HCT116 (cell line): ENCODE data around the gene CCL4L2. TPM values are rescaled to one million over a fixed set of nuclear protein-coding genes. Genes with fewer than 3 reads are reported as not detected.

Source experiments
- ATAC-seq: fragments of 200-7000 bp; cut with Tn5 transposase; 2 replicates; pipeline ENCODE4 v1.9.1; 2020; ENCODE audit warnings: mild to moderate bottlenecking, moderate library complexity
- BruUV-seq: library from RNA; stranded (reverse); fragments of 400-500 nt; replicated peaks from 2 replicates; lab custom pipeline; 2021; lab: Mats Ljungman, UMichigan
- CTCF ChIA-PET: fragments of 300-600 bp; sonication (Branson Sonifier 250); formaldehyde crosslinking; loops from one replicate; lab custom pipeline; 2021; ENCODE audit warnings: antibody characterized with exemption; lab: Charles Lee
- POLR2A ChIA-PET: fragments of 300-600, 350-600 bp; sonication (Branson Sonifier 250); formaldehyde crosslinking; loops from one replicate; lab custom pipeline; 2021; ENCODE audit warnings: antibody characterized with exemption; lab: Charles Lee
- RAD21 ChIA-PET, 2 experiments: fragments of 300-600 bp; sonication (Branson Sonifier 250); formaldehyde crosslinking; loops; one replicate each; lab custom pipeline; 2023; ENCODE audit warnings: low total read pairs in 2 of 2; ENCODE audit not compliant: uncharacterized antibody in 2 of 2, unreplicated experiment in 2 of 2, low non-redundant PET in 1 of 2; lab: Charles Lee
- DNase-seq: peaks from one replicate; pipeline ENCODE4 v3.0.0-alpha.2; 2010; ENCODE audit warnings: low read depth, low spot score
- H2AFZ ChIP-seq: fragments of 200-600 bp; shearing (Covaris generic), sonication (generic); 2 replicates; pipeline ENCODE4 v1.6.1; 2017; ENCODE audit warnings: low read depth, mixed run types, mixed read lengths, antibody characterized with exemption, low read length; ENCODE audit not compliant: poor library complexity, severe bottlenecking
- H3K27ac ChIP-seq: 2 replicates; pipeline ENCODE4 v1.5.1; 2012; ENCODE audit warnings: low read depth, low read length
- H3K27me3 ChIP-seq: fragments of 200-600 bp; sonication (generic); 2 replicates; pipeline ENCODE4 v1.6.1; 2016; ENCODE audit warnings: mixed run types, low read length, mixed read lengths; ENCODE audit not compliant: insufficient read depth
- H3K36me3 ChIP-seq, 2 experiments: fragments of 200-500 bp in 1 of 2; fragments of 200-600 bp in 1 of 2; sonication (Bioruptor generic) in 1 of 2; sonication (generic) in 1 of 2; 2 replicates each; pipeline versions ENCODE4 v1.5.1 to v1.6.1; 2014 to 2016; ENCODE audit warnings: low read length in 2 of 2, inconsistent platforms in 1 of 2, mixed read lengths in 1 of 2, mixed run types in 1 of 2; ENCODE audit not compliant: insufficient read depth in 2 of 2, control insufficient read depth in 1 of 2
- H3K4me1 ChIP-seq, 2 experiments: fragments of 200-600 bp in 1 of 2; sonication (generic) in 1 of 2; 2 replicates each; pipeline versions ENCODE4 v1.5.1 to v1.6.1; 2012 to 2017; ENCODE audit warnings: low read length in 2 of 2, inconsistent platforms in 1 of 2, mild to moderate bottlenecking in 1 of 2, mixed read lengths in 1 of 2, mixed run types in 1 of 2, moderate library complexity in 1 of 2; ENCODE audit not compliant: insufficient read depth in 2 of 2, control insufficient read depth in 1 of 2
- H3K4me2 ChIP-seq: fragments of 200-600 bp; sonication (generic); 2 replicates; pipeline ENCODE4 v1.6.1; 2017; ENCODE audit warnings: mixed run types, low read length, mixed read lengths
- H3K4me3 ChIP-seq, 2 experiments: fragments of 200-600 bp in 1 of 2; sonication (generic) in 1 of 2; replicated peaks in 1 of 2; 2 replicates each; pipeline ENCODE4 v1.5.1; 2011 to 2016; ENCODE audit warnings: low read length in 2 of 2, control low read depth in 1 of 2, low read depth in 1 of 2, mild to moderate bottlenecking in 1 of 2, mixed read lengths in 1 of 2, mixed run types in 1 of 2
- H3K79me2 ChIP-seq: fragments of 200-600 bp; sonication (generic); 2 replicates; pipeline ENCODE4 v1.6.1; 2017; ENCODE audit warnings: mild to moderate bottlenecking, mixed run types, low read length, moderate library complexity, mixed read lengths; ENCODE audit not compliant: insufficient read depth
- H3K9ac ChIP-seq: fragments of 200-600 bp; sonication (generic); 2 replicates; pipeline ENCODE4 v1.6.1; 2016; ENCODE audit warnings: low read length, mixed read lengths
- H3K9me2 ChIP-seq: fragments of 200-600 bp; sonication (generic), shearing (Covaris generic); 2 replicates; pipeline ENCODE4 v1.6.1; 2017; ENCODE audit warnings: mixed run types, mild to moderate bottlenecking, moderate library complexity; ENCODE audit not compliant: insufficient read depth
- H3K9me3 ChIP-seq, 2 experiments: fragments of 200-500 bp in 1 of 2; fragments of 200-600 bp in 1 of 2; sonication (Bioruptor generic) in 1 of 2; sonication (generic) in 1 of 2; 2 replicates each; pipeline ENCODE4 v1.6.1; 2014 to 2017; ENCODE audit warnings: low read length in 2 of 2, mixed read lengths in 2 of 2, inconsistent platforms in 1 of 2, low read depth in 1 of 2, mild to moderate bottlenecking in 1 of 2, mixed run types in 1 of 2, moderate library complexity in 1 of 2; ENCODE audit not compliant: control insufficient read depth in 1 of 2, insufficient read depth in 1 of 2
- H4K20me1 ChIP-seq: fragments of 200-600 bp; sonication (generic), shearing (Covaris generic); 2 replicates; pipeline ENCODE4 v1.6.1; 2017; ENCODE audit warnings: mixed run types, mild to moderate bottlenecking, moderate library complexity; ENCODE audit not compliant: insufficient read depth
- CEBPB ChIP-seq: IDR thresholded peaks from 2 replicates; pipeline ENCODE4 v1.6.1; 2012; ENCODE audit warnings: low read depth
- POLR2A ChIP-seq: IDR thresholded peaks from 2 replicates; pipeline ENCODE4 v1.7.0; 2011; ENCODE audit warnings: borderline replicate concordance; ENCODE audit not compliant: insufficient read depth, insufficient read length; ENCODE audit errors: extremely low read depth
- RAD21 ChIP-seq: IDR thresholded peaks from 2 replicates; pipeline ENCODE4 v1.6.1; 2012; ENCODE audit warnings: low read depth, mild to moderate bottlenecking
- SRF ChIP-seq: IDR thresholded peaks from 2 replicates; pipeline ENCODE4 v1.6.1; 2012; ENCODE audit warnings: low read depth
- intact Hi-C: fragments of 100-400 bp; cut with micrococcal nuclease; formaldehyde crosslinking; loops from 2 replicates; pipeline ENCODE4 v1.10.0; 2022
- total RNA-seq: library from RNA; stranded (reverse); gene quantifications from one replicate; pipeline ENCODE4 v1.2.1, GENCODE V29; 2021; ENCODE audit not compliant: unreplicated experiment
- TF ChIP-seq, protein P1 (sequence below): IDR thresholded peaks from 2 replicates; pipeline ENCODE4 v1.6.1; 2012
- TF ChIP-seq, protein P2 (sequence below): IDR thresholded peaks from 2 replicates; pipeline ENCODE4 v1.6.1; 2012
- TF ChIP-seq, protein P3 (sequence below), 3 experiments: fragments of 200-600 bp in 1 of 3; sonication (generic) in 1 of 3; IDR thresholded peaks in 2 of 3; conservative IDR thresholded peaks in 1 of 3; 2 replicates each; pipeline ENCODE4 v1.5.1; 2012 to 2017; ENCODE audit warnings: low read depth in 2 of 3, low read length in 2 of 3, antibody characterized with exemption in 1 of 3, borderline replicate concordance in 1 of 3, control low read depth in 1 of 3, mild to moderate bottlenecking in 1 of 3, mixed read lengths in 1 of 3, mixed run types in 1 of 3, moderate library complexity in 1 of 3; ENCODE audit not compliant: insufficient read depth in 1 of 3

The CCL4L2 gene
- total RNA-seq, 1 experiment from 2014 or later: 0.37 TPM

- ChIA-PET CTCF (no interaction called here), POLR2A (interaction anchor here (1.4 kb wide), 1 partner anchor 13 kb away, joined by 7 read pairs; no protein-coding TSS in a partner anchor), RAD21 (no interaction called here)
- H3K9me3 ChIP-seq: no peaks in the 10 kb centered on the region
- no peaks in the 10 kb centered on the region for H3K79me2 ChIP-seq
- no peak for DNase-seq
- H3K4me1 ChIP-seq: peaks cover 6 to 7% of the 10 kb centered on the region in 2 experiments; a peak in 3 of 4 replicates
- no peak for ATAC-seq
- no peak overlapping the region for H3K4me3 ChIP-seq
- H3K27me3 ChIP-seq: 0 out of 2 replicates have a peak, but pooled peaks cover 6% of the 10 kb centered on the region
- H3K36me3 ChIP-seq: no peaks in the 10 kb centered on the region
- no peak overlapping the region for H3K9ac ChIP-seq
- TF ChIP-seq, protein P1, sequence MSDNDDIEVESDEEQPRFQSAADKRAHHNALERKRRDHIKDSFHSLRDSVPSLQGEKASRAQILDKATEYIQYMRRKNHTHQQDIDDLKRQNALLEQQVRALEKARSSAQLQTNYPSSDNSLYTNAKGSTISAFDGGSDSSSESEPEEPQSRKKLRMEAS: no peak
- no peak for TF ChIP-seq POLR2A
- TF ChIP-seq, protein P2, sequence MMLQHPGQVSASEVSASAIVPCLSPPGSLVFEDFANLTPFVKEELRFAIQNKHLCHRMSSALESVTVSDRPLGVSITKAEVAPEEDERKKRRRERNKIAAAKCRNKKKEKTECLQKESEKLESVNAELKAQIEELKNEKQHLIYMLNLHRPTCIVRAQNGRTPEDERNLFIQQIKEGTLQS: no peak
- TF ChIP-seq, protein P3, sequence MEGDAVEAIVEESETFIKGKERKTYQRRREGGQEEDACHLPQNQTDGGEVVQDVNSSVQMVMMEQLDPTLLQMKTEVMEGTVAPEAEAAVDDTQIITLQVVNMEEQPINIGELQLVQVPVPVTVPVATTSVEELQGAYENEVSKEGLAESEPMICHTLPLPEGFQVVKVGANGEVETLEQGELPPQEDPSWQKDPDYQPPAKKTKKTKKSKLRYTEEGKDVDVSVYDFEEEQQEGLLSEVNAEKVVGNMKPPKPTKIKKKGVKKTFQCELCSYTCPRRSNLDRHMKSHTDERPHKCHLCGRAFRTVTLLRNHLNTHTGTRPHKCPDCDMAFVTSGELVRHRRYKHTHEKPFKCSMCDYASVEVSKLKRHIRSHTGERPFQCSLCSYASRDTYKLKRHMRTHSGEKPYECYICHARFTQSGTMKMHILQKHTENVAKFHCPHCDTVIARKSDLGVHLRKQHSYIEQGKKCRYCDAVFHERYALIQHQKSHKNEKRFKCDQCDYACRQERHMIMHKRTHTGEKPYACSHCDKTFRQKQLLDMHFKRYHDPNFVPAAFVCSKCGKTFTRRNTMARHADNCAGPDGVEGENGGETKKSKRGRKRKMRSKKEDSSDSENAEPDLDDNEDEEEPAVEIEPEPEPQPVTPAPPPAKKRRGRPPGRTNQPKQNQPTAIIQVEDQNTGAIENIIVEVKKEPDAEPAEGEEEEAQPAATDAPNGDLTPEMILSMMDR (IDR thresholded peaks at IDR 0.05 in 2 of 3, conservative IDR thresholded peaks at IDR 0.05 in 1 of 3; ENCODE audit: borderline replicate concordance in 1 of 3, insufficient read depth in 1 of 3, low read depth in 2 of 3, low read length in 2 of 3): no peak
- no peak for TF ChIP-seq SRF
- no peaks in the 10 kb centered on the region for H3K9me2 ChIP-seq
- no peak overlapping the region for H2AFZ ChIP-seq
- intact Hi-C loops: no loop called here
- H3K4me2 ChIP-seq: no peak overlapping the region
- no peak overlapping the region for H3K27ac ChIP-seq
- H4K20me1 ChIP-seq: no peaks in the 10 kb centered on the region
- BruUV-seq: no TSS peak
These were observed 14.8 kb upstream of the CCL4L2 start for GRCh38 chr17:36196131-36196486.

DNA sequence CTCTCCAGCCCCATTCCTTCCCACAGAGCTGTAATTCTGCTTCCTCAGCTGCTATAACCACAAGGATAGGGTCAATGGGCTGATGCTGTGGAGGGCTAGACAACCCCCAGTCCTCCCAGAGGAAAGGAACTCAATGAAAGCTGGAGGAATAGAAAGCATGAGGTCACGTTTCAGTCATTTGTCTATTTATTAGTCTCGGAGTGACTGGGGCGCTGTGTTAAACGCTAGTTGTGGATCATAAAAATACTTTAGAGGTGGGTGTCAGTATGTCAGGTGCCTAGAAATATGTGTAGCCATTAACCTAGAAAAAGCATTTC lies 13.5 kb upstream of the CCL4L2 start:
- H4K20me1 ChIP-seq: no peaks in the 10 kb centered on the region
- H3K9ac ChIP-seq: no peak overlapping the region
- H3K9me2 ChIP-seq: no peaks in the 10 kb centered on the region
- 0 out of 2 replicates have a peak, but pooled peaks cover 6% of the 10 kb centered on the region for H3K27me3 ChIP-seq
- POLR2A ChIA-PET: no interaction called here
- RAD21 ChIA-PET: no interaction called here
- peaks cover 4 to 5% of the 10 kb centered on the region in 2 experiments; a peak in 3 of 4 replicates for H3K4me1 ChIP-seq
- no peak overlapping the region for H3K4me2 ChIP-seq
- no peak overlapping the region for H3K4me3 ChIP-seq
- H3K27ac ChIP-seq: no peak overlapping the region
- H3K9me3 ChIP-seq: no peaks in the 10 kb centered on the region
- H3K79me2 ChIP-seq: no peaks in the 10 kb centered on the region
- no TSS peak for BruUV-seq
- CTCF ChIA-PET: no interaction called here
- ATAC-seq (no peak), DNase-seq (no peak)
- intact Hi-C loops: no loop called here
- TF ChIP-seq RAD21 (no peak), CEBPB (no peak)
- no peaks in the 10 kb centered on the region for H3K36me3 ChIP-seq
- H2AFZ ChIP-seq: no peak overlapping the region
